ENCODE data around the gene MATN4. TPM values are rescaled to one million over a fixed set of nuclear protein-coding genes. Genes with fewer than 3 reads are reported as not detected.
A peak's percentile ranks its signal among the peaks of the same experiment; 100 is the strongest.

The MATN4 gene
- total RNA-seq, 1 donor from 2014 or later = not detected

- DNase-seq (ENCODE audit: extremely low spot score in 2 of 2) = no peak
- Histone ChIP-seq H3K4me3 (no peak within 1 kb of the TSS), H3K36me3 (no peaks in the 10 kb centered on the region), H3K27ac (no peak within 1 kb of the TSS), H3K4me1 (peaks cover 13% of the 10 kb centered on the region), H3K27me3 (no peaks in the 10 kb centered on the region), H3K9me3 (no peaks in the 10 kb centered on the region)
- intact Hi-C loops (cut with DNase I) = no loop called here
- TF ChIP-seq, protein P1, sequence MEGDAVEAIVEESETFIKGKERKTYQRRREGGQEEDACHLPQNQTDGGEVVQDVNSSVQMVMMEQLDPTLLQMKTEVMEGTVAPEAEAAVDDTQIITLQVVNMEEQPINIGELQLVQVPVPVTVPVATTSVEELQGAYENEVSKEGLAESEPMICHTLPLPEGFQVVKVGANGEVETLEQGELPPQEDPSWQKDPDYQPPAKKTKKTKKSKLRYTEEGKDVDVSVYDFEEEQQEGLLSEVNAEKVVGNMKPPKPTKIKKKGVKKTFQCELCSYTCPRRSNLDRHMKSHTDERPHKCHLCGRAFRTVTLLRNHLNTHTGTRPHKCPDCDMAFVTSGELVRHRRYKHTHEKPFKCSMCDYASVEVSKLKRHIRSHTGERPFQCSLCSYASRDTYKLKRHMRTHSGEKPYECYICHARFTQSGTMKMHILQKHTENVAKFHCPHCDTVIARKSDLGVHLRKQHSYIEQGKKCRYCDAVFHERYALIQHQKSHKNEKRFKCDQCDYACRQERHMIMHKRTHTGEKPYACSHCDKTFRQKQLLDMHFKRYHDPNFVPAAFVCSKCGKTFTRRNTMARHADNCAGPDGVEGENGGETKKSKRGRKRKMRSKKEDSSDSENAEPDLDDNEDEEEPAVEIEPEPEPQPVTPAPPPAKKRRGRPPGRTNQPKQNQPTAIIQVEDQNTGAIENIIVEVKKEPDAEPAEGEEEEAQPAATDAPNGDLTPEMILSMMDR (IDR thresholded peaks at IDR 0.05) = peak; percentile 15 to 42 (median 31)
- TF ChIP-seq POLR2A (IDR thresholded peaks at IDR 0.05) = no peak
Measured at GRCh38 chr20:45306431-45306982, 1.6 kb downstream of the MATN4 start, which contains the start of gene RBPJL. Gene RBPJL, plus strand, starts transcription at chr20:45306840. Its CDS starts 83 bp downstream, at chr20:45306923.

DNA sequence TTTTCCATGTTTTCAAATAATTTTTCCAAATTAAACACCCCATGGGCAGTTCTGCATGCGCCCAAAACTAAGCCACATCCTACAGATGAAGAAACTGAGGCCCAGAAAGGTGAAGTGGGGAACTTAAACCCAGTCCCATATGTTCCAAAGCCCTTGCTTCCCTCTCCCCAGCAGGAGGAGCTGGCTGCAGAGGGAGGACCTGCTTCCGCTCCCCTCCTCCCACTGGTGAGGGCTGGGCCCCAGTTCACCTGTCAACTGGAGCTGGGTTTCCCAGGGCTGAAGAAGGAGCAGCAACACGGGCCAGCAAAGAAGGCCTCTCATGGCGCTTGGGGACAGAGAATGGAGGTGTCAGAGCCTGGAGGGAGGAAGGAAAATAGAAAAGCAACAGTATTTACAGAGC is 2.8 kb downstream of the MATN4 start:
- H3K27ac ChIP-seq = no peak overlapping the region
- intact Hi-C loops (cut with DNase I) = no loop called here
- DNase-seq (ENCODE audit: extremely low spot score in 2 of 2) = no peak
- H3K4me1 ChIP-seq = peaks cover 11% of the 10 kb centered on the region
- no peaks in the 10 kb centered on the region for H3K27me3 ChIP-seq
- H3K9me3 ChIP-seq = no peaks in the 10 kb centered on the region
- H3K36me3 ChIP-seq = no peaks in the 10 kb centered on the region
- no peak overlapping the region for H3K4me3 ChIP-seq
- TF ChIP-seq POLR2A (IDR thresholded peaks at IDR 0.05) = no peak
- no peak for TF ChIP-seq POLR2AphosphoS5 (IDR thresholded peaks at IDR 0.05; ENCODE audit: insufficient read depth in 1 of 2, low read depth in 1 of 2)
- TF ChIP-seq, protein P1 (IDR thresholded peaks at IDR 0.05) = no peak

DNA sequence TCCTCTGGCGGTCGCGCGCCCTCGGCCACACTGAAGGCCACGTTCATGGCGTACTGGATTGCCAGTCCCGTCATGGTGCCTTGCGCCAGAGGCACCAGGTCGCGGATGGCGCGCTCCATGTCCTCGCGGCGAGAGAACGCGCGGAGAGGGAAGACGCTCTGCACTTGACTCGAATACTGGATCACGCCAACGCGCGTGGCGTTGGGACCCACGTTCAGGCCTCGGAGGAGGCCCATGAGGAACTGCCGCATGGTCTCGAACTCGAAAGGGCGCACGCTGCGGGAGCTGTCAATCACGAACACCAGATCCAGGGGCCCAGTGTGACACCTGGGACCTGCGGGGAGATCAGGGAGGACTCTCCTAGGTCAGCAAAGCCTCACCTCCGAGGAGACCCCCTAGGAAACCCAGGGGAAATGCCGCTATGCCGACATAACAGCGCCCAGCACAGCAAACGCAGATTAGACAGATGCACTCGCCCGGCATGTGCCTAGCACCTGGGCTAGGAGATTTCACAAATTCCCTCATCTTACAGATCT is 3.6 kb downstream of the MATN4 start:
- Histone ChIP-seq H3K36me3 (no peaks in the 10 kb centered on the region), H3K4me1 (peaks cover 11% of the 10 kb centered on the region), H3K27me3 (no peaks in the 10 kb centered on the region), H3K9me3 (no peaks in the 10 kb centered on the region), H3K4me3 (no peak overlapping the region), H3K27ac (no peak overlapping the region)
- no peak for DNase-seq (ENCODE audit: extremely low spot score in 2 of 2)
- TF ChIP-seq POLR2AphosphoS5 (IDR thresholded peaks at IDR 0.05; ENCODE audit: insufficient read depth in 1 of 2, low read depth in 1 of 2) = no peak
- TF ChIP-seq, protein P1 (IDR thresholded peaks at IDR 0.05) = no peak
- TF ChIP-seq POLR2A (IDR thresholded peaks at IDR 0.05) = no peak
- intact Hi-C loops (cut with DNase I) = no loop called here

GRCh38 chr20:45303586-45304463 is 4.3 kb downstream of the MATN4 start:
- intact Hi-C loops (cut with DNase I) = no loop called here
- H3K9me3 ChIP-seq = no peaks in the 10 kb centered on the region
- H3K27ac ChIP-seq = no peak overlapping the region
- DNase-seq (ENCODE audit: extremely low spot score in 2 of 2) = no peak
- H3K36me3 ChIP-seq = no peaks in the 10 kb centered on the region
- no peaks in the 10 kb centered on the region for H3K27me3 ChIP-seq
- H3K4me1 ChIP-seq = peaks cover 10% of the 10 kb centered on the region
- no peak overlapping the region for H3K4me3 ChIP-seq
- TF ChIP-seq POLR2A (IDR thresholded peaks at IDR 0.05) (no peak), POLR2AphosphoS5 (IDR thresholded peaks at IDR 0.05; ENCODE audit: insufficient read depth in 1 of 2, low read depth in 1 of 2) (no peak)
- TF ChIP-seq, protein P1 (IDR thresholded peaks at IDR 0.05) = no peak

All from vagina (tissue), 2 donors.